GM19455 (cell line): ENCODE data around the gene SLC43A3.
A peak's percentile ranks its signal among the peaks of the same experiment; 100 is the strongest.
"Not testable (repeated sequence)": the region's sequence is repeated elsewhere in the genome, so short reads cannot be mapped to it uniquely, and the experiment has no call there.

Experiments used
- ATAC-seq: cut with Tn5 transposase; IDR thresholded peaks from one replicate; pipeline ENCODE4 v1.9.1; 2021; ENCODE audit not compliant: unreplicated experiment

SLC43A3 gene

DNA sequence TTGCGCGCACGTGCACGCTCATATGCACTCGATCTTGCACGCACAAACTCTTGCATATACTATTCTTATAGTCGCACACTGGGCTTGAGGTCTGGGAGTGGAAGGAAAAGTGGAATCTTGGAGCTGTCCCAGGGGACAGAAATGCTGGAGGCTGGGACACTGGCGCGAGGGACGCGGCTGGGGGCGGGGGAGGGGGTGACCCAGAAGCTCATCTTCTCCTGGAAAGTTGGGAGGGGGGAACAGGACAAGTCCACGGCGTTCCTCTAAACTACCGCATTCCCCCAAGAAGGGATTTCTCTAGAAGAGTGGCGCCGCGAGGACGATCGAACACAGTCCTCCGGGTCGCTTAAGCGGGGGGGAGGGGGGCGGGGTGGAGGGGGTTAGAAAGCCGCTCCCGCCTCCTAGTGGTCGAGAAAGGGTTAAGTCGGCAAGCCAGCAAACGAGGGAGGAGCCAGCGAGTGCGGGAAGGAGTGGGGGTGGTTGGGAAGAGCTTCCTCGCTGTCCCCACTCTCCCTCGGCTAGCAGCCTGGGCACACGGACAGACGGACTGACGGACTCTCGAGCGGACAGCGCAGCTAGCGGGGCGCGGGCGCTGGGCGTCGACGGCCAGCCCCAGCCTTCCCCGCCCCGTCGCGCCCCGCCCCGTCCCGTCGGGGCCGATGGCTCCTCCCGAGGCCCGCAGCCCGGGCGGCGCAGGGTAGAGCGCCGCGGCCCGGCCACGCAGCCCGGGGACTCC is 33.3 kb upstream of the SLC43A3 start, which contains the start of gene RTN4RL2:
TSS of gene RTN4RL2 (plus strand) at position 507 of the 736 bp plus-strand sequence. CDS start 338 bp downstream, outside the sequence.
- ATAC-seq = no peak

DNA sequence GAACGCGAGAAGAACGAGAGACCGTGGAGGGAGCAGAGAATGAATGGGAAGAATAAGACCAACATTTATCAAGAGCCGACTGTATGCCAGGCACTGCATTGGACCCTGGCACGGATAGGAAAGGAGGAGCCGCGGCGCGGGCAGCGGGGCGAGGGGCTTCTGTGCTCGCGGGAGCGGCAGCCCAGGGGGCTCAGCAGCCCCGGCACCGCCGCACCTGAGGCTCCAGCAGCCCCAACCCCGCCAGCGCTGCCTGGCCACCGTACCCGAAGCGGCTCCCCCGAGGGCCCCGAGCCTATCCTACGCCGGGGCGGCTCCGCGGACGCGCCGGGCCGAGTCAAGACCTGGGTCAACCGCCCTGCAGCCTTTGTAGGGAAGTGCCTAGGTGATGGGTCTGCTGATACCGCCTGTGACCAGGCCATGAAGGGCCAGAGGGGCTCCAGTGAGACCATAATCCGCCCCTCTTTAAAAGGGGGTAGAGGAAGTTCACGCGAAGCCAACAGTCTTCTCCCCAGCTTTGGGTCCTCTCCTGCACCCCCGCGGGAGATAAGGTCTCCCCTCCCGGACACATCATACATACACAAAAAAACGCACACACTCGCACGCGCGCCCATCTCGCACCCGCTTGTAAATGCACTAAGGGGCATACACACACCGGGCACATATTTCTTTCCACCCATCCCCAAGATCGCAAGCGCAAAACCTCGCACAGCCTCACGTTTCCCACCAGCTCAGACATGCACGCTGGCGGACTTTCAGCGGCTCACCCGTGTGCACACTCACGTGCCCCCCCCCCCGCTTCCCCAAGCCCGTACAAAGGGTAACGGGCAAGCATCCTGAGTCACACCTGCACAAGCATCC is 32.5 kb upstream of the SLC43A3 start:
- no peak for ATAC-seq

- no peak for ATAC-seq
Measured at GRCh38 chr11:57458410-57459163, 31.7 kb upstream of the SLC43A3 start.

DNA sequence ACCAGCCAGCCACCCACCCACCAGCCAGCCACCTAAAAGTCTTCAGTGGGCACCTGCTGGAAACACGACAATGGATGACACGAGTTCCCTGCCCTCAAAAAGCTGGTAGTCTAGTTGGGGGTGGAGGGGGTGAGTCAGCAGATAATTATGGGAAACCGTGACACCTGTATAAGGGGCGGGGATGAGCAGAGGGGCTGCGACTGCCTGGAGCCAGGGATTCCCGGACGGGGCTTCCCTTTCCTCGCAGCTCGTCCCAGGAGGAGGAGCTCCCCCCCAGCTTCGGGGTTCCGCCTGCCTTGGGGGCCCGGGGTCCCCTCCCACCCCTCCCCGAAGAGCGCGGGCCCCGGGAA is 31.1 kb upstream of the SLC43A3 start:
- no peak for ATAC-seq

- peak; percentile 32 for ATAC-seq
Measured at GRCh38 chr11:57457643-57458023, 30.7 kb upstream of the SLC43A3 start.

DNA sequence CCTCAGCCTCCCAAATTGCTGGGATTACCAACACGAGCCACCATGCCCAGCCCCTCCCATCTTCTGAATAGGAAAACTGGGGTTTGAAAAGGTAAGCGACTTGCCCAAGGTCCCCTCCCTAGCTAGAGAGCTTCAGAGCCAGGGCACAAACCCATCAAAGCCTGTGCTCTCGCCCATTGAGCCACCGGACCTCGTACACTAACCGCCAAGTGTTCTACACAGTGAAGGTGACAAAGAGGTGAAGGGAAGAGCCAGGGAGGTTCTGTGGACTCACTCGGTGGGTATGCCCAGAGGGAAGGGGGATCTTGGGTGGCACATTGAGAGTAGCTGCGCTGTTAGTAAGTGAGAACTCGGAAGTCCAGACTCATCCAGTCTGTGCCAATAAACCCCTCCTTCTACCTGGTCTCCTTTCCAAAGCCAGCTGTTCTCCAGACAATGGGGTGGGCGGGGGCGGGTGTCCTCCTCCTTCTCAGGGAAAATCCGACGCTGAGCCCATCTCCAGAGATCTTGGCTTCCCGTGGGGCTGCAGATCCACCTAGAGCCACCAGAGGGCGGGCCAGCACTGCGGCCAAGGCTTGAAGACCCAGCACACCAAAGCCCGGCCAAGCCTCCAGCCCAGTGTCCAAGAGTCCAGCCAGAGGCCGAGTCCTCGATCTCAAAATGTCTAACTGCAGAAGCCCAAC is 30.2 kb upstream of the SLC43A3 start:
- peak; percentile 61 for ATAC-seq

GRCh38 chr11:57453543-57454177 is 26.7 kb upstream of the SLC43A3 start:
- ATAC-seq = no peak

DNA sequence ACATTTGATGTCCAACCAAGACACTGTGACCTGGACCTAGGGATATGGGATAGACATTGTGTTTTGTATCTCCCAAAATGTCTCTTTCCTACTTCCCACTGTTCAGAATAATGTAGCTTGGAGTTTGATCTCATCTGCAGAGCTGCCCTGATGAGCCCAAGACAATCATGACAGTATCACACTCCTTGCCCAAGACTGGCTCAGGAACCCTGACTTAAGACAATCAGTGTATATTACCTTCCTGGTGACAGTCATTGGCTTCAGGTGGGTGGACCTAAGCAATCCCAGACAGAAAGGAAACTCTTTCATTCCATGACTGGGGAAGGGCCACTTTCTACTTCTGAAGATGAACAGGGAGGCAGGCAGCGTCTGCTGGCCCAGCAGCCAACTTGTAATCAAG is 19.1 kb upstream of the SLC43A3 start:
- no peak for ATAC-seq

- not testable (repeated sequence) for ATAC-seq
Measured at GRCh38 chr11:57445122-57445394, 18.1 kb upstream of the SLC43A3 start.

DNA sequence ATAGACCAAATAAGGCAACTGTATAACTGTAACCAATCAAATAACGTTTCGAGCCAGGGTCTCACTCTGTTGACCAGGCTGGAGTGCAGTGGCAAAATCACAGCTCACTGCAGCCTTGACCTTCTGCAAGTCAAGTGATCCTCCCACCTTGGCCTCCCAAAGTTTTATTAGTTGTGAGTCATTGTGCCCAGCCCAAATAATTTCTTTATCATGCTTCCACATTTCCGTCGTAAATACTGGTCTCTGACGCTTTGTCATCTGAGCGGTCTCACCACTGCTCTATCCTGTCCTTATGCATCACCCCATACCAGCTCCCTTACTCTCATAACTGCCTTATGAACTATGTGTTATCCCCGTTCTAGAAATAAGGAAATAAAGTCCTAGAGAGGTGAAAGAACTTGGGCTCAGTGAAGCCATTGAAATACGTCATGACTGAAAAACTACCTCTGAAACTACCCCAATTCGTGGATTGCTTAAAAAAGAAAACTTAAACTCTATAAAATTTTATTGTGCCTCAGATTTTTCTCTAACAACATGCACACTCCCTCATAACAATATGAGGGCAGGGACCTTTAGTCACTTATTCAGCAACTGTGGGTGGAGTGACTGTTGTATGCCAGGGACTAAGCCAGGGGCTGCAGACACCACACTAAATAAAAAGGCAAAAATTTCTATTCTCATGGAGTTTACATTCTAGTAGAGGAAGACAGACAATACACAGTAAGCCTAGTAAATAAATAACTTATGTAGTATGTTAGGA is 17.6 kb upstream of the SLC43A3 start:
- no peak for ATAC-seq

- ATAC-seq = no peak
Measured at GRCh38 chr11:57440744-57441414, 14.0 kb upstream of the SLC43A3 start.

DNA sequence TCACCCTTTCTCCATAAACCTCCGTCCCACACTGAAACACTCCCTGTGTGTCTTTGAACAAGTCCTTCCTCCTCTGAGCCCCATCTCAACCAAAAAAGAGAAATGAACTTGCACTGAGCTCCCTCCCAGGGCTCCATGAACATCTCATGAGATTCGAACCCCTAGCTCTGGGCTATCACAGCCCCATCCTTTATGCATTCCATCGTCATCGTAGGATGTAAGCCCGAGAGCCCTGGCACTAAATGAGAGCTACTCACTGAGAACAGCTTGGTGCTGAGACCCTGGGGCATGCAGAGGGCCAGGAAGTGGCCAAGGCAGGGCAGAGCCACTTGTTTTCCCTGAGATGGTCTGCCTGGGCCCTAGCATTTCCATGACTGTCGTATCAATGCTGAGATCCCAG is 12.9 kb upstream of the SLC43A3 start:
- ATAC-seq = no peak

- ATAC-seq = no peak
Measured at GRCh38 chr11:57438345-57439285, 11.7 kb upstream of the SLC43A3 start.

DNA sequence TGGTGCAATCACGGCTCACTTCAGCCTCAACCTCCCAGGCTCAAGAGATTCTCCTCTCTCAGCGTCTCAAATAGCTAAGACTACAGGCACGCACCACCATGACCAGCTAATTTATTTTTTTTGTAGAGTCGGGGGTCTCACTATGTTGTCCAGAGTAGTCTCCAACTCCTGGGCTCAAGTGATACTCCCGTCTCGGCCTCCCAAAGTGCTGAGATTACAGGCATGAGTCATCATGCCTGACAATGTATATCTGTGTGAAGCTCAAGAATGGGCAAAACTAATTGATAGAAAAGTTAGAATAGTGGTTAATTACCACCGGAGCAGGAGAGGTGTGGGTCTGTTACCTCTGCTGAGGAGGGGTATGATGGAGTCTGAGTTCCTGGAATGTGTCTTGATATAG is 9.1 kb upstream of the SLC43A3 start:
- ATAC-seq = no peak

GRCh38 chr11:57434640-57435546 is 8.0 kb upstream of the SLC43A3 start:
- no peak for ATAC-seq

GRCh38 chr11:57432714-57433163 is 5.8 kb upstream of the SLC43A3 start:
- ATAC-seq = no peak

DNA sequence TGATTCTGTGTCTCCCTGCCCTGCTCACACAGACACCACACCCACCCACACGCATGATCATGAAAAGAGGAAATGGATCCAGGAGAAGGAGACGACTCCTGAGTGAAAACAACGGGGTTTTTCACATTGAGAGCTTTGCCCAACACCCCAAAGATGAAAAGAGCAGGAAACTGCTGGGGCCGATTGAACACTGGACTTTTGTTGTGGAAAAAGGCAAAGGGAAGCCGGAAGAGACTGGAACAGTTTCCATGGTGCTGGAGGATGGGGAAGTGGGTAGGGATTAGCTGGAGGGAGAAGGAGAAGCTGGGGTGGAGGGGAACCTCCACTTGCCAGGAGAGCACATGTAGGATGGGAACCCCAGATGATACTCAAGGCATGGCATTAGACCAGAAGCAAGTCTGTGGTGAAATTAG is 5.2 kb upstream of the SLC43A3 start:
- no peak for ATAC-seq
